Activated T-cell treated with anti-CD3 and anti-CD28 coated beads, Interleukin-2, amount 50 U/mL, for 72 hours (primary cell): ENCODE data around the gene UNC5CL. TPM values are rescaled to one million over a fixed set of nuclear protein-coding genes. Genes with fewer than 3 reads are reported as not detected.

ENCODE experiments used
- ATAC-seq, 2 donors: fragments of 150-1000 bp; cut with Tn5 transposase; replicated peaks in 1 of 2; 2 replicates each; pipeline ENCODE4 v1.10.0; 2021; ENCODE audit warnings: moderate library complexity in 2 of 2, mild to moderate bottlenecking in 1 of 2
- DNase-seq, 2 donors: peaks; one replicate each; pipeline ENCODE4 v3.0.0; 2021 to 2022; ENCODE audit warnings: mixed read lengths in 1 of 2
- H3K27ac Mint-ChIP-seq: one replicate; pipeline ENCODE4 v1.8.0; 2022; ENCODE audit warnings: mild to moderate bottlenecking, moderate library complexity, mixed read lengths
- H3K27me3 Mint-ChIP-seq: one replicate; pipeline ENCODE4 v1.8.0; 2022; ENCODE audit warnings: low read depth, mixed read lengths
- H3K36me3 Mint-ChIP-seq, 2 donors: one replicate each; pipeline ENCODE4 v1.8.0; 2022; ENCODE audit warnings: mixed read lengths in 2 of 2, mild to moderate bottlenecking in 1 of 2; ENCODE audit not compliant: insufficient read depth in 2 of 2
- H3K4me1 Mint-ChIP-seq: one replicate; pipeline ENCODE4 v1.8.0; 2022; ENCODE audit warnings: low read depth, mixed read lengths
- H3K4me3 Mint-ChIP-seq, 2 donors: one replicate each; pipeline ENCODE4 v1.8.0; 2022; ENCODE audit warnings: mild to moderate bottlenecking in 2 of 2, mixed read lengths in 2 of 2, moderate library complexity in 2 of 2
- H3K9me3 Mint-ChIP-seq, 2 donors: one replicate each; pipeline ENCODE4 v1.8.0; 2022; ENCODE audit warnings: mixed read lengths in 2 of 2
- total RNA-seq, 2 donors: library from RNA; stranded (reverse); gene quantifications; one replicate each; pipeline ENCODE4 v1.2.3, GENCODE V29; 2022

UNC5CL gene
- total RNA-seq, 2 donors from 2014 or later: 4.0 to 5.5 TPM

GRCh38 chr6:40983752-40984151 lies 55.3 kb downstream of the UNC5CL start:
- Mint-ChIP-seq H3K9me3 (no peaks in the 10 kb centered on the region), H3K4me1 (no peaks in the 10 kb centered on the region), H3K27ac (no peak overlapping the region), H3K36me3 (no peaks in the 10 kb centered on the region), H3K27me3 (peaks cover 33% of the 10 kb centered on the region), H3K4me3 (no peak overlapping the region)
- DNase-seq: no peak
- ATAC-seq: no peak

DNA sequence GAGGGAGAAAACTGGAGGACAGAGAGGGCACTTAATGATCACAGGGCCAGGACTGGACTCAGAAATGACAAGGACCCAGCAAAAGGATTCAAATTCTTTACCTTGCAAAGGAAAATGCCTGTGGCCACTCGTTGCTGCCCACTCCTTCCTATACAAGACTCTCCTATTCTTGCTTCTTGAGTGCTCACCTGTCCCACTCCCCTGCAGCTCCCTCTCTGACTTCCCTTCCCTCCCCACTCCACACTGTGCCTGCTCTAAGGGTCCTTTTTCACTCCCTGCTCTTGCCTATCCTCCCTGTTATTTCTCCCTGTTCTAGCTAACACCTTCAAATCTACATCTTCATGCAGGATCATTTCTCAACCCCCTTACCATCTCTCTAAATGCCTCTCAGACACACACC lies 56.1 kb downstream of the UNC5CL start:
- Mint-ChIP-seq H3K9me3 (no peaks in the 10 kb centered on the region), H3K27ac (no peak overlapping the region), H3K36me3 (no peaks in the 10 kb centered on the region), H3K4me3 (no peak overlapping the region), H3K27me3 (peaks cover 40% of the 10 kb centered on the region), H3K4me1 (no peaks in the 10 kb centered on the region)
- ATAC-seq (no peak), DNase-seq (no peak)

- ATAC-seq (no peak), DNase-seq (no peak)
- no peak overlapping the region for H3K4me3 Mint-ChIP-seq
- no peaks in the 10 kb centered on the region for H3K9me3 Mint-ChIP-seq
- no peaks in the 10 kb centered on the region for H3K4me1 Mint-ChIP-seq
- peaks cover 74% of the 10 kb centered on the region for H3K27me3 Mint-ChIP-seq
- H3K27ac Mint-ChIP-seq: no peak overlapping the region
- H3K36me3 Mint-ChIP-seq: no peaks in the 10 kb centered on the region
Observed at GRCh38 chr6:40978687-40979289, 60.2 kb downstream of the UNC5CL start.

- no peak overlapping the region for H3K4me3 Mint-ChIP-seq
- peaks cover 0 to 4% of the 10 kb centered on the region in 2 donors for H3K9me3 Mint-ChIP-seq
- H3K27me3 Mint-ChIP-seq: peaks cover 64% of the 10 kb centered on the region
- no peaks in the 10 kb centered on the region for H3K36me3 Mint-ChIP-seq
- H3K27ac Mint-ChIP-seq: peak overlapping the region; percentile 38
- DNase-seq (no peak), ATAC-seq (no peak)
- no peaks in the 10 kb centered on the region for H3K4me1 Mint-ChIP-seq
Observed at GRCh38 chr6:40977695-40978094, 61.3 kb downstream of the UNC5CL start.

GRCh38 chr6:40977085-40977484 lies 61.9 kb downstream of the UNC5CL start:
- Mint-ChIP-seq H3K27ac (no peak overlapping the region), H3K4me1 (no peaks in the 10 kb centered on the region), H3K27me3 (peaks cover 58% of the 10 kb centered on the region), H3K36me3 (no peaks in the 10 kb centered on the region), H3K9me3 (peaks cover 0 to 4% of the 10 kb centered on the region in 2 donors), H3K4me3 (no peak overlapping the region)
- no peak for DNase-seq
- no peak for ATAC-seq

Other genes starting within 250 kb of the UNC5CL start
- not detected for gene TSPO2, start 3.2 kb upstream of the UNC5CL start, total RNA-seq
- not detected for gene APOBEC2, start 14.0 kb upstream of the UNC5CL start, total RNA-seq
- gene OARD1, start 33.1 kb upstream of the UNC5CL start, total RNA-seq: 10 to 100 TPM; 62.7 to 73.1 TPM
- 10 to 100 TPM; 32.4 to 34.4 TPM for gene NFYA, start 33.8 kb upstream of the UNC5CL start, total RNA-seq
- gene TREML1, start 115.1 kb upstream of the UNC5CL start, total RNA-seq: not detected
- gene TREM2, start 123.9 kb upstream of the UNC5CL start, total RNA-seq: not detected
- gene TREML2, start 161.9 kb upstream of the UNC5CL start, total RNA-seq: 10 to 100 TPM in 1 of 2 donors, 1 to 10 TPM in 1; 8.8 to 15.0 TPM
- not detected for gene TREML4, start 189.1 kb upstream of the UNC5CL start, total RNA-seq
- gene TREM1, start 247.5 kb upstream of the UNC5CL start, total RNA-seq: 1 to 10 TPM in 1 of 2 donors, under 1 TPM in 1; 0.38 to 1.5 TPM